HG03378 (cell line): Measurements from ENCODE around the gene TBPL2.
"Not testable (repeated sequence)": the region's sequence is repeated elsewhere in the genome, so short reads cannot be mapped to it uniquely, and the experiment has no call there.

Source experiments
- ATAC-seq: cut with Tn5 transposase; IDR thresholded peaks from one replicate; pipeline ENCODE4 v1.9.1; 2021; ENCODE audit warnings: mild to moderate bottlenecking, moderate library complexity; ENCODE audit not compliant: unreplicated experiment

The TBPL2 gene

GRCh38 chr14:55410876-55411275 lies 29.5 kb downstream of the TBPL2 start:
- no peak for ATAC-seq

DNA sequence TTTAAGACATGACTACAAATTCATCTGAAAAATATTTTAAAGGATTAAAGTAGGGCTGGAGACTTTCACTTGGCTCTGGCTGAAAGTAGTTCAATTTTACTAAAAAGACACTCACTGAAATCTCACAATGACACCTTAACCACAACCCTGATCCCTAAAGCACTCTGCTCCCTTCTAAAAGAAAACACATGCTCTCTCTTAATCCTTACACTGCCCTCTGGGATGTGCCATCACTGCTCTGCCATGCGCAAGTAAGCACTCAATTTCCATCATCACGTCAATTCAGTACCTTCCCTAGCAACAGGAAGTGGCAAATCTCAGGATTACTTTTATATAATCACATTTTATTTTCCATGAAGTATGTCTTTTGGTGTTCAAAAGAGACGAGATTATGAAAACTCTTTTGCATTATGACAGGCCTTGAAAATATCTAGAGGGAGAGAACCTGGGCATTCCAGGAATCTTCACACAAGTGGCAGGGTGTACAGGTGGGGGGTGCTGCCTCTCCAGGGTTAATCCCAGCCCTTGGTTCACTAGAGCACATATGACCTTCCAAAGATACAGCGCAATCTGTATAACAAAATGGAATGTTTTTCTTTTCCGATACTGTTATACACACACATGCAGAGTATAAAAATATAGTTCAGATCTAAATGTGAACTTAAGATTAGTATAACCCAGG lies 36.1 kb downstream of the TBPL2 start:
- no peak for ATAC-seq

DNA sequence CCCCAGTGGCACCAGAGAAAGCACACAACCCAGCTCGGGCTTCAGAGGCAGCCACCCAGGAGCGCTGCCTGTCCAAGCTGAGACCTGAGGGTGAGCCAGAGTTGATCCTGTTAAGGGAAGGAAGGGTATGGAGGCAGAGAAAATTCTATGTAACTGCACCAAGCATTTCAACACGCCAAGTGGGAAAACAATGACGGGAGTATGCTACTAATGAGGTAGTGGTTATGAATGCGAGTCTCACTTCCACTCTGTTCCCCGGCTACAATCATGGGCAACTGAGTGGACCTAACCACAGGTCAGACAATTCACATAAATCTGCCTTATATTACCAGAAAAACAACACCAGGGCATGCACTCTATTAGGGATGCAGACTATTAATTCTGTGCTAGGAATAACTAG lies 38.7 kb downstream of the TBPL2 start:
- no peak for ATAC-seq

DNA sequence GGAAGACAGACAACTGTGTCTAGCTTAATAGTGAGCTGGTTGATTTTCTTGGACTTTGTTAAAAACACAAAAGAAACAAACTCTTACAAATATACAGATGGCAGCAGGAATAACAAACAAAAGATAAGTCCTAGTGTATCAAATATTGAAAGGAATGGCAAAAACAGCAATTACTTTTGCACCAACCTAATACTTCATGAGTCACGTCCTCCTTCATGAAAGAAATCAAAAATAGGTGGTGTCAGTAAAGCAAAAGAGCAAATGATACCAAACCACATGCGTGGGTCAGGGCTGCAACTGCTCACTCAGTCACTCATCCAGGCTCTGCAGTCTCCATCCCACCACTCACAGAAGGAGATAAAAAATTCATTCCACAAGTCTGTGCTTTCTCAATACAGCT lies 40.6 kb downstream of the TBPL2 start:
- no peak for ATAC-seq

DNA sequence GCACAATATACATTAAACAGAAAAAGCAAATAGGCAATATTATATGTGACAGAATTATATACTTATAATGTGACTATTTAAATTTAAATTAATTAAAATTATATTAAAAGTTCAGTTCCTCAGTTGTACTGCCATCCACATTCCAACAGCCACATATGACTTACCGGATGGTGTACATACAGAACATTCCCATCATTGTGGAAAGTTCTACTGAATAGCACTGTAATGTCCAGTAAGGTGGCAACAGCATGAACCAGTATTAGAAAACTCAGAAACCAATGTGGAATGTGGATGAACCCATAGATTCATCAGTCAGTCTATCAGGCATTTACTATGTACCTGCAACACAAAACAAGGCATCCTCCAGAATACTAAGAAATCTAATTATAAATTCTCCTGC lies 41.2 kb downstream of the TBPL2 start:
- no peak for ATAC-seq

- no peak for ATAC-seq
Measured at GRCh38 chr14:55398679-55399078, 41.7 kb downstream of the TBPL2 start.

DNA sequence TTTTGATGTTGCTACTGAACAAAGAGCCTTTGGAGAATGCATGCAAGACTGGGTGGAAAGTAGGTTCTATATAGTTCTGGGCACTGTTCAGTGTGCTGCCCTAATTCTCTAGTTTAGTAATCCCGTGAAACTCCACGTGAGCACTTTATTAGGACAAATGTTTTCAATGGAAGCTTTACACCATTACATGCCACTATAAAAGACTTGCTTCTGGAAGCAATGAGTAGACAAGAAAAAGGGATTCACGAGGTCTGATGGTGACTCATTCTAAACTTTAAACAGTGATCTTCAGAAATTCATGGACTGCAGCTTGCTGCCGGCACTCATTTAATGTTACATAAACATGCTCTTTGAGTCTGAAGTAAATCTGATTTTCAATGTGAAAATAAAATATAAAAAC lies 51.1 kb downstream of the TBPL2 start:
- ATAC-seq, result no peak

GRCh38 chr14:55388160-55388559 lies 52.3 kb downstream of the TBPL2 start:
- no peak for ATAC-seq

- no peak for ATAC-seq
Measured at GRCh38 chr14:55387121-55387520, 53.3 kb downstream of the TBPL2 start.

DNA sequence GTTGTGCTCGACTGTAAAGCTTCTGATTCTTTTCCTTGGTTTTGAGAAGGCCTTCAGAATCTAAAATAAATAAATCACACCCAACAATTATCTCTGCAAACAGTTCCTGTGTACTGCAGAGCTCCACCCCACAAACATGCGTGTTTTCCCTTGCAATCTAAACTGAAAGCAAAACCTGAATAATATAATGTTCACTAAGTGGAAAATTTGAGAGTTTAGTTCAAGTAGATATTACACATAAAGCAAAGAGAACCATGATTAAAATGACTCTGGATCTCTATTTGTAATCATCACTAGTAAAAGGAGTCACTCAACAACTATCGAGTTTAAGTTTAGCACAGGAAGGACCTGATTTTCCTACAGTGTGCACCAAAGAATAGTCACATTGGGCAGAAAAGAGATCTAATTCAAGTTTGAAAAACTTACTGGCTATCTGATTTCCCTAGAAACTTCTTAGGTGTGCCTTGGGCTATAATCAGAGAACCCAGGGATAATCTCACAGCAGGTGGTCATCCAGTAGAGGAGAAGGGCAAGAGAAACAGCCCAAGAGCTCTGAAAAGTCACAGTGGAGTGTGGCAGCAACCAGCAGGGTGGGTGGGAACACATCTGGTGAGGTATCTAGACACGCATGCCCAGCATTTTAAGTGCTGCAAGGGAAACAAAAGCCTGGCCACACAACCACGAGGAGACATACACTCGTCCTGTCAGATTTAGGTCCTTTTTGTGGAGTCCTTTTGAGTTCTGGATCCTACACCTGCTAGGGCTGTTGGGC lies 54.2 kb downstream of the TBPL2 start:
- ATAC-seq, result no peak

DNA sequence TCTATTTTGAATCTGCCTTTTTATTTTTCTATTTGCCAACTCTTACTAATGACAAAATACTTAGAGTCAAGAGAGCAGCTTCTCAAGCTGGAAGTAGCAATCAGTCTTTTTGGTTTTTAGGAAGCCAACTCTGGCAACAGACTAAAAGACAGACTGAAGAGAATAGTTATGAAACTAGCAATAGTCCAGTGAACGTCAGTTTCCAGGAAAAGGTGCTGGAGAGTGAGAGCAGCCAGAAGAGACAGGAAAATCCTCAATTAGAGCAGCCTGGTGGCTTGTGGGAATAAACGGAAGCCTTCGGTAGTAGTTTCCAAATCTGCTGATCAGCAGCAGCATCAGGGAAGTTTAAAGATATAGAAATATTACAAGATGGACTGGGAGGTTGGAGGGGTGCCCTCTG lies 55.9 kb downstream of the TBPL2 start:
- ATAC-seq, result no peak

GRCh38 chr14:55383541-55384140 lies 56.8 kb downstream of the TBPL2 start:
- no peak for ATAC-seq

GRCh38 chr14:55383056-55383466 lies 57.4 kb downstream of the TBPL2 start:
- ATAC-seq, result not testable (repeated sequence)

DNA sequence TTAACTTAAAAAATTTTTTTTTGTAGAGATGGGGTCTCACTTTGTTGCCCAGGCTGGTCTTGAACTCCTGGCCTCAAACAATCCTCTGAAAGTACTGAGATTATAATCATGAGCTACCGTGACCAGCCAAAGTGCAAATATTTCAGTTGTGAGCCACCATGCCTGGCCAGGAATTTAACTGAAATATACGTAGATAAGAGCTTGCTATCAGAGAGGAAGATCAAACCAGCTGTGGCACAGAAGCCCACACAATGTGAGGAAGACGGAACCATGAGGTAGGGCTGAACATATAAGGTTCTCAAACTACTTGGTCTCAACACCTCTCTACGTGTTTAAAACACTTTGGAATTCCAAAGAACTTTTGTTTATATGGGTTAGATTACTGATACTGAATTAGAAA lies 57.9 kb downstream of the TBPL2 start:
- no peak for ATAC-seq

DNA sequence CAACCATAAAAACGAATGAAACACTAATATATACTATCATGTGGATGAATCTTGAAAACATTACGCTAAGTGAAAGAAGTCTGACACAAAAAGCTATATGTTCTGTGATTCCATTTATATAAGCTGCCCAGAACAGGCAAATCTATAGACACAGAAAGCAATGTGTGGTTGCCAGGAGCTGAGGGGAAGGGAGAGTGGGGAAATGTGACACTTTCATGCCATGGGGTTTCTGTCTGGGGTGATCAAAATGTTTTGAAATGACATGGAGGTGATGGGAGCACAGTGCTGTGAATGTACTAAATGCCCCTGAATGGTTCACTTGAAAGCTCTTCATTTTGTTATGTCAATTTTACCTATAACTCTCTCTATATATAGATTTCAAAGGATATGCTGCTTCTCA lies 58.9 kb downstream of the TBPL2 start:
- ATAC-seq, result no peak

- no peak for ATAC-seq
Measured at GRCh38 chr14:55381040-55381439, 59.4 kb downstream of the TBPL2 start.

DNA sequence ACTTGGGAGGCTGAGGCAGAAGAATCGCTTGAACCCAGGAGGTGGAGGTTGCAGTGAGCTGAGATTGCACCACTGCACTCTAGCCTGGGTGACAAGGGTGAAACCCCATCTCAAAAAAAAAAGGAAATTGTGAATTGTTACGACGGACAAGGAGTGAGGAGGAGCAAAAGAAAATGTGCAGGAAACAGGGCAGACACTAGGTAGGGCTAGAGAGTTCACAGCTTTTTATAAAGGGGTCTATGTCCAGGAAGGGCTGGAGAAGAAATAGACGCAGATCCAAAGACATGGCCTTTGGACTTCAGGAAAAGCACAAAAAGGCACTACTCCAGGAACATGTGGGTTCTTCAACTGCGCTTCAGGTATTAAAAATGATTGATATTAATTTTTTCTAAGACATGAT lies 63.2 kb downstream of the TBPL2 start:
- ATAC-seq, result no peak

- no peak for ATAC-seq
Measured at GRCh38 chr14:55374771-55375170, 65.6 kb downstream of the TBPL2 start.

DNA sequence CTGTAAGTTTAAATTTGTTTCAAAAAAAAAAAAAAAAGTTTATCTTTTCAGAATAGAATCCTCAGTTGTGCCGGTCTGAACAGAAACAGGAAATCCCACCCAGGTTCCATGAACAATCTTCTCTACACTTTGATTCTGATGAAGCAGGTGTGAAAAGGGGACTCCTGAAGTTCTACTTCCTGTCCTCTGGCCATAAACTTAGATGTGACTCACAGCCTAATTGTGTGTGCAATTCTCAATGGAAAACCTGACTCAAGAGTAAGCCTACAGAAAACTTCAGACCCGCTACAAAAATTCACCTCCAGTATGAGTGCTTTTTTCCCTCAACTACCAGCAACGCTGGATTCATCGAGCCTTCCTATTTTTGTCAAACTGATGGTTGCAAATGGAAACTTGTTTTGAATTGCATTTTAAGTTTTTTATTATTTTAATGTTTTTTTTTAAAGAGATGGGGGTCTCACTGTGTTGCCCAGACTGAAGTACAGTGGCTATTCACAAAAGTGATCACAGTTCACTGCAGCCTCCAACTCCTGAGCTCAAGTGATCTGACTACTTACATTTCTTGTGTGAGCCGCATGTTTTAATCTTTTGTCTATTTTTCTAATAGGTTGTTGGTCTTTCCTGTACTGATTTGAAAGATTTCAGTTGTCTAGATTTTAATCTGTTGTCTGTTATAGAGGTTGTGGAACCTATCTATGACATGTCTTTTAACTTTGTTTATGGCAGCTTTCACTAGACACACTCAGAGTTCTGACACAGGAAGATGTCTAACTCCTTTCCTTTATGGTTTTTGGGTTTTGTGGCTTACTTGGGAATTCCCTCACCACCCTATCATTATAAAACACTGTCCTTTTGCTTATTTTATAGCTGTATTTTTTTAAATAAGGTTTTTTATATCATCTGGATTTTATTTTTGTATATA lies 66.4 kb downstream of the TBPL2 start:
- peak; percentile 60 for ATAC-seq

GRCh38 chr14:55372825-55373224 lies 67.6 kb downstream of the TBPL2 start:
- ATAC-seq, result no peak

- no peak for ATAC-seq
Measured at GRCh38 chr14:55372423-55372822, 68.0 kb downstream of the TBPL2 start.
